DMS 273 (cell line): ENCODE measurements around the gene GLO1.

Experiments used
- DNase-seq: peaks from one replicate; lab custom pipeline; 2025; ENCODE audit not compliant: unreplicated experiment; lab: John Stamatoyannopoulos, UW

GLO1 gene

GRCh38 chr6:38702558-38703397 lies at the start of gene GLO1:
Gene GLO1, minus strand, starts transcription at chr6:38703145. Its CDS starts 91 bp downstream, at chr6:38703054.
- peak; percentile 99 for DNase-seq

GRCh38 chr6:38750968-38751615 lies 48.1 kb upstream of the GLO1 start:
- no peak for DNase-seq

GRCh38 chr6:38749473-38749872 lies 46.5 kb upstream of the GLO1 start:
- no peak for DNase-seq

- DNase-seq: peak; percentile 29
These were observed 36.6 kb upstream of the GLO1 start for GRCh38 chr6:38739532-38739931.

- DNase-seq: no peak
These were observed 35.3 kb upstream of the GLO1 start for GRCh38 chr6:38738261-38738660.

- DNase-seq: no peak
These were observed 34.0 kb upstream of the GLO1 start for GRCh38 chr6:38736951-38737350.

- peak; percentile 96 for DNase-seq
These were observed 27.4 kb upstream of the GLO1 start for GRCh38 chr6:38730140-38730862.

GRCh38 chr6:38728203-38728602 lies 25.3 kb upstream of the GLO1 start:
- no peak for DNase-seq

- DNase-seq: no peak
These were observed 22.7 kb upstream of the GLO1 start for GRCh38 chr6:38725414-38726183.

GRCh38 chr6:38724343-38724742 lies 21.4 kb upstream of the GLO1 start:
- no peak for DNase-seq

- no peak for DNase-seq
These were observed 20.8 kb upstream of the GLO1 start for GRCh38 chr6:38723783-38724182.

- no peak for DNase-seq
These were observed 19.9 kb upstream of the GLO1 start for GRCh38 chr6:38722727-38723334.

GRCh38 chr6:38722038-38722437 lies 19.1 kb upstream of the GLO1 start:
- no peak for DNase-seq

- peak; percentile 34 for DNase-seq
These were observed 17.4 kb upstream of the GLO1 start for GRCh38 chr6:38720295-38720694.

- no peak for DNase-seq
These were observed 16.4 kb upstream of the GLO1 start for GRCh38 chr6:38719358-38719757.

- no peak for DNase-seq
These were observed 13.9 kb upstream of the GLO1 start for GRCh38 chr6:38716825-38717224.

- DNase-seq: no peak
These were observed 12.2 kb upstream of the GLO1 start, which contains the start of gene DNAH8 for GRCh38 chr6:38715016-38715689. Gene DNAH8, plus strand, starts transcription at chr6:38715311. Its CDS starts 7,499 bp downstream, at chr6:38722810.

GRCh38 chr6:38714239-38715015 lies 11.5 kb upstream of the GLO1 start:
- no peak for DNase-seq

GRCh38 chr6:38713812-38714211 lies 10.9 kb upstream of the GLO1 start:
- DNase-seq: no peak
